Stimulated activated CD8-positive, alpha-beta memory T cell treated with anti-CD3 and anti-CD28 coated beads, Interleukin-4, amount 100 ng/mL, for 4 hours (primary cell): ENCODE measurements around the gene MARVELD3.
"Not testable (repeated sequence)": the region's sequence is repeated elsewhere in the genome, so short reads cannot be mapped to it uniquely, and the experiment has no call there.

Source experiments
- DNase-seq, 2 donors: peaks; one replicate each; pipeline ENCODE4 v3.0.0-alpha.2; 2020; ENCODE audit warnings: low read depth in 2 of 2, low spot score in 1 of 2

MARVELD3 gene

GRCh38 chr16:71626018-71626857, at the start of gene MARVELD3:
MARVELD3 (plus strand) TSS chr16:71626184; CDS start chr16:71626230, 46 bp downstream.
- no peak for DNase-seq

- DNase-seq: no peak
Observed at GRCh38 chr16:71576971-71577370, 49.0 kb upstream of the MARVELD3 start, which contains the start of gene TAT. TAT (minus strand) TSS chr16:71577092; CDS start chr16:71576415, 677 bp downstream.

GRCh38 chr16:71582553-71582848, 43.5 kb upstream of the MARVELD3 start:
- not testable (repeated sequence) for DNase-seq

- DNase-seq: no peak
Observed at GRCh38 chr16:71584543-71585317, 41.3 kb upstream of the MARVELD3 start.

GRCh38 chr16:71585318-71585703, 40.7 kb upstream of the MARVELD3 start:
- no peak for DNase-seq

- not testable (repeated sequence) for DNase-seq
Observed at GRCh38 chr16:71589334-71589733, 36.6 kb upstream of the MARVELD3 start.

- DNase-seq: not testable (repeated sequence)
Observed at GRCh38 chr16:71590071-71590470, 35.9 kb upstream of the MARVELD3 start.

GRCh38 chr16:71590584-71590983, 35.4 kb upstream of the MARVELD3 start:
- DNase-seq: no peak

GRCh38 chr16:71591917-71592316, 34.1 kb upstream of the MARVELD3 start:
- DNase-seq: no peak

GRCh38 chr16:71593048-71593999, 32.7 kb upstream of the MARVELD3 start:
- no peak for DNase-seq

GRCh38 chr16:71594000-71594646, 31.9 kb upstream of the MARVELD3 start:
- DNase-seq: no peak

- DNase-seq: not testable (repeated sequence)
Observed at GRCh38 chr16:71595340-71595826, 30.6 kb upstream of the MARVELD3 start.

GRCh38 chr16:71598426-71598825, 27.6 kb upstream of the MARVELD3 start:
- DNase-seq: not testable (repeated sequence)

GRCh38 chr16:71600822-71601221, 25.2 kb upstream of the MARVELD3 start:
- DNase-seq: no peak

- DNase-seq: no peak
Observed at GRCh38 chr16:71609066-71609465, 16.9 kb upstream of the MARVELD3 start.

GRCh38 chr16:71610447-71610846, 15.5 kb upstream of the MARVELD3 start:
- DNase-seq: no peak

- DNase-seq: peak; percentile 38 to 63
Observed at GRCh38 chr16:71610936-71611871, 14.8 kb upstream of the MARVELD3 start.

GRCh38 chr16:71614956-71615355, 11.0 kb upstream of the MARVELD3 start:
- DNase-seq: not testable (repeated sequence)

- DNase-seq: no peak
Observed at GRCh38 chr16:71618429-71618828, 7.6 kb upstream of the MARVELD3 start.
